ENCODE data around the gene DHRS7B.

DNA sequence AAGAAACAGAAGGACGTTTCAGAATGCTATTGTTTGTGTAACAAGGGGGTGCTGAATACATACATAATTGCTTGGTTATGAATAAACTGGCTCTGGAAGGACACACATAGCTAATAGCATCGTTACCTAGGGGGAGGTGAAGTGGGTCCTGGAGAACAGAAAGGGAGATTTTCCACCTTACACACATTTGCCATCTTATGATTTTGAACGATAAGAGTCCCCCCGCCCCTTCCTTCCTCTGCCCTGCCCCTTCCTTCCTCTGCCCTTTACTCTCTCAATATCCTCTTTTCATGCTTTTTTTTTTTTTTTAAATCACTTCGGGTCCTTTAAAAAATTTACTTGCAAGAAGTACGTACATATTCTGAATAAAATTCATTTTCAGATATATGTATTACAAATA is 902 bp upstream of the DHRS7B start:
- TF ChIP-seq GATA2 (IDR thresholded peaks at IDR 0.05; ENCODE audit: low read depth, low read length) (no peak), GATA3 (IDR thresholded peaks at IDR 0.05; ENCODE audit: low read depth, low read length) (no peak)

Measured in SH-SY5Y (cell line).